NCI-H82 treated with DMSO at 0.1 percent for 48 hours (cell line): ENCODE results near the gene RHOG.
A peak's percentile ranks its signal among the peaks of the same experiment; 100 is the strongest.

Experiments
- DNase-seq: peaks from one replicate; lab custom pipeline; 2025; ENCODE audit not compliant: unreplicated experiment; lab: John Stamatoyannopoulos, UW

The RHOG gene

DNA sequence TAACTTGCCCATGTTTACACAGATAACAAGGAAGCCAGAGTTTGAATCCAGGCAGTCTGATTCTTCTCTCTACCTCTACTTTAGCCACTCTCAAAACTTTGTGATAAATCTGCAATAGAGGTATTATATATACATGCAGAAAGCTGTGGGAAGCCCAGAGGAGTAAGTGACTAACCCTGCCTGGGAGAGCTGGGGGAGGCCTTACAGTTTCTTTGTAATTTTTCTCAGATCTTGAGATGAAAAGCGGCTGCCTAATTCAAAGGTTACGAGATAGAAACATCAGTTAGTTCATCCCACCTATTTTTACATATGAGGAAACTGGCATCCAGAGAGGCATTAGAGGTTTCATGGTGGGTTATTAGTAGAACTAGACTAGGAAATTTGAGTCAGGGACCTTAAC is 19.6 kb upstream of the RHOG start:
- DNase-seq = no peak

DNA sequence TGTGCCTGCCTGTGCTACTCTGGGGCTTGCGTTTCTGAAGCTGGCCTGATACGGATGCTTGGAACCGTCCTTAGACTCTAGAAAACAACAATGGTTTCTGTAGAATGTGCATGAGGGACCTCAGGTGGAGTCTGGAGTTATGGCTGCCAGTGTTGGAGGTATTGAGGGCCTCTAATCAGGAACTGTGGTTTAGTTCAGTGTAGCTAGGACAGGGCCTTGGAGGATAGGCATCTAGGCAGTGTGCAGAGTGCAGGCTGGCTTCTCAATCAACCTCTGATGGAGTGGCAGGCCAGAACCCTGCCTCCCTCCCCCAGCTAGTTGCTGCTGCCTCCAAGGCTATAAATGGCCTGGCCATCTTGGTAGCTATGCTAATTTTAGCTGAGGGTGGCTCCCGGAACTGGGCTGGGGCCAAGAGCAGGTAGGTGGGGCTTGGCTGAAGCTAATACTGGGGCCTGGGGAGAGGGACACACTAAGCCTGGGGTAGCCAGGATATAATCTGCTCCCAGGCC is 18.7 kb upstream of the RHOG start:
- no peak for DNase-seq

DNA sequence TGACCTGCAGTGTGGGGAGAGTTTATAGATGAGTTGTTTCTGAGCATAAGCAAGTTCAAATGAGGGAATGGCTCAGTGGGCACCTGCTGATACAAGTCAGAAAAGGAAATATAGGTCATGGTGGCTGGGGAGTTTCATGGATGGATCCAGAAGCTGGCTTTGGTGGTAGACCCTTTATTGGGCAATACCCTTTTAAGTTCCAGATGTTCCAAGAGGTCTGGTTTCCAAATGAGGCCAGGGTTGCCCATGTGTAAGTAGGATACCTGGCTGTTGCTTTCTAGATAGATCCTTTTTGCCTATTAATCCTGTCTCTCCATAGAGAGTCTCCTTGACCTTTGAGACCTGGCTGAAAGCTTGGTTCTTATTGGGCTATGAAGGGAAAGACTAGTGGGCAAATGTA is 16.9 kb upstream of the RHOG start:
- no peak for DNase-seq

DNA sequence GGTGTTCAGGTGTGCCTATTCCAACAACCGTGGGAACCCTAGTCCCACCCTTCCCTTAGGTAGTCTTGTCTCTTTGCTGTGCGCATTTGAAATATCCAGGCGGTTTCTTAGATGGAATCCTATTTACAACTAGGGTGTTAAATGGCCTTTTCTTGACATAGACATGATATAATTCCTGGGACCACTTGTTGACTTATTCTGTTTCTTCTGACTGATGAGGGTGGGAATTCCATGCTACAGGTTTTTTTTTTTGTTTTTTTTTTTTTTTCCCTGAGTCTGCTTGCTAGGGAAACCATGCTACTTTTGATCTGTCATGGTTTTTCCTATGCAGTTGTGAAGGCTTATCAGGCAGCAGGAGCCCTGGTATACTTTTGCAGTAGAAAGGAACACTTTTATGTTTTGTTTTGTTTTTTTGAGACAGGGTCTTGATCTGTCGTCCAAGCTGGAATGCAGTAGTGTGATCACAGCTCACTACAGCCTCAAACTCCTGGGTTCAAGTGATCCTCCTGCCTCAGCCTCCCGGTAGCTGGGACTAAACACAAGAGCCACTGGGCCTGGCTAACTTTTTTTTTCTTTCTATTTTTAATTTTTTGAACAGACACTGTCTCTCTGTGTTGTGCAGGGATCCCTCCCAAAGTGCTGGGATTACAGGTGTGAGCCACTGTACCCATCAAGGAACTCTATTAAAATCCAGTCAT is 16.2 kb upstream of the RHOG start:
- no peak for DNase-seq

DNA sequence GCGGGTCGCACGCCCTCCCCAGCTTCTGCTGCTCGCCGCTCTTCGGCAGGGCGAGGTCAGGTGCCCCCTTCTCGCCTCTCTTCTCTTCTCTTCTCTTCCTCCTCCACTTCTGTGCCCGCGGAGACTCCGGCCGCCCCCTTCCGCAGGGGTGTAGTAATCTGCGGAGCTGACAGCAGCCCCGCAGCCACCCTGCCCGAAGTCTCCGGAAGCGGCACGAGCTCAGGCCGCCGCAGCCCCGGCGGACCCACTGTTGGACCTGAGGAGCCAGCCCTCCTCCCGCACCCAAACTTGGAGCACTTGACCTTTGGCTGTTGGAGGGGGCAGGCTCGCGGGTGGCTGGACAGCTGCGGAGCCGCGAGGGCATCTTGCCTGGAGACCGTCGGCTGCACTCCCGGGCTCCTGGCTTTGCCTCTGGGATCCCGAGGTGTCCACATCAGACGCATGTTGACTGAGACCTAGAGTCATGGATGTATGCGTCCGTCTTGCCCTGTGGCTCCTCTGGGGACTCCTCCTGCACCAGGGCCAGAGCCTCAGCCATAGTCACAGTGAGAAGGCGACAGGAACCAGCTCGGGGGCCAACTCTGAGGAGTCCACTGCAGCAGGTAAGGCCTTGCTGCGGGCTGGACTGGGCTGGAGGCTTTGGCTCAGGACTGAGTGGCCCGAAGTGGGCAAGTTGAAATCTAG is 15.2 kb upstream of the RHOG start:
- no peak for DNase-seq

DNA sequence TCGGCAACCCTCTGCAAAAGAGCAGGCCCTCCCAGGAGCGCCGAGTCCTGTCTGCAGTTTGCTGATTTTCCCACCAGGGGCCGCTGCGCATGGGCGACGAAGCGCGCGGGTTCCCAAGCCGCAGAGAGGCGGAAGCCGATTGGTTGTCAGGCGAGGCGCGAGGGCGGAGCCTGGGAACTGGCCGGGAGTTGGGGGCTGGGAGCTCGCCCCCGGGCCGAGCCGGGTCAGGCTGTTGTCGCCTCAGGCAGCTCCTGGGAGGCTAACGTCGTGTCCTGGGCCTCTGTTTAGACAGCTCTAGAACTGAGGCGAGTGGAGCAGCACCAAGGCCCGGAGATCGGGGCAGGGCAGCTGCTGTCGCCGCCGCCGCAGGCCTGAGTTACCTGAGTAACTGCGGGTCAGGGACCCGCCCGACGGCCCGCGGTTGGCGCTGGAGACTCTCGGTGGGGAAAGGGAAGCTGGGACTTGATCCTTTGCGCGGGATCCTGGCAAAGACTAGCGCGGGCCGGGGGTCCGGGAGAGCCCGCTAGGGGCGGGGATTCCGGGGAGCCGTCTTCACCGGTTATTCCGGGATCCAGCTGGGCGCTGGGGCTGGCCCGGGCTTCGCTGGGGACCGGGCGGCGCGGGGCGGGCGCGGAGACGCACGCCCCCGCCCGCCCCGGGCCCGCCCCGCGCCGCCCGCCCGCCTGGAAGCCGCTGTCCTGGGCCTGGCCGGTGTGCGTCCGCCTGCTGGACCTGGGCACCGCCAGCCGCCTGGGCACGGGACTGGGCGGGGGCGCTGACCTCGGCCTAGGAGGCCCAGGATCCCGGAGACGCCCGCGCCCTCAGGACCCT is 14.4 kb upstream of the RHOG start, which contains the start of gene STIM1:
STIM1 (plus strand) TSS at position 688 of the 831 bp plus-strand sequence. CDS start 607 bp downstream, outside the sequence.
- peak; percentile 67 for DNase-seq

DNA sequence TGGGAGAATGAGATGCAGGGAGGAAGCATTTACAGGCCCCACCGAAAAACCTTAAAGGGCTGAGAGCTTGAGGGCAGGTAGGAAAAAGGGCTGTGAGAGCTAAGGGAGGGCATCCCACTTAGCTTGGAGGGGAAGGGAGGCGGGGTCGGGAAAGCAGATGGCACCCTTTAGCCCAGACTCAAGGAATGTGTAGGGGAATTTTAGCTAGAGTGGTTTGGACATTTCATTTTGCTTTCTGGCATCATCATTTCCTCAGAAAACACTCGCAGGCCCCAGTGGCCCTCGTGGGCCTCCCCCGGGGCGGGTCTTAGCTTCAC is 13.9 kb upstream of the RHOG start:
- no peak for DNase-seq

DNA sequence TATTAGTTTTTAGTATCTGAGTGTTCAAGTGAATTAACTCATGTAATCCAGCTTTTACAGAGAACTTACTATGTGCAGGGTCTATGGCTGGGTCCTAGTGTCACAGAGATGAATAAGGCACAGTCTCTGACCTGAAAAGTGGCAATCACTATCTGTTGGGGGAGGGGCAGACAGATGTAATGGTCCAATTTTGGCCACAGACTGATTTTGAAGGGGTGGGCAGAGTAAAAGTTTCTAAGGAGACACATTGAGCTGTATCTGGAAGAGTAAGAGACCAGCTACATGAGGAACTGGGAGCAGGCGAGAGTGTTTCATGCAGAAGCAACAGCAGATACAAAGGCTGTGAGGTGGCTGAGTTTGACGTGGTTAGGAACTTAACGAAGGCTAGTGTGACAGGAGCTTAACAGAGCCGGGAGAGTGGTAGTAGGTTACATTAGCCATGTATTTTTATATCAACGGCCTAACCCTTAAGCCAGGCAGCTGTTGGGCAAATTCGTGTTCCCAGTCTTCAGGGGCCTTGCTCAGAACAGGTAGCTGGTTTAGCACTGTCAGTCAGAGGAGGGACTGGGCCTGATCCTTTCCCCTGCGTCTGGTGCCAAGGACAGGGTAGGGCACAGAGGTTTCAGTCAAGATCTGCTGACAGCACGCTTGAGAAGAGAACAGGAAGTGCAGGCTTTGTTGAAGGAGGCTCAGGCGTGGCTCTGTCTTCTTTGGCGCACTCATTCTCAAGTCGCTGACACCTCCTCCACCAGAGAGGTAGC is 13.3 kb upstream of the RHOG start:
- no peak for DNase-seq

DNA sequence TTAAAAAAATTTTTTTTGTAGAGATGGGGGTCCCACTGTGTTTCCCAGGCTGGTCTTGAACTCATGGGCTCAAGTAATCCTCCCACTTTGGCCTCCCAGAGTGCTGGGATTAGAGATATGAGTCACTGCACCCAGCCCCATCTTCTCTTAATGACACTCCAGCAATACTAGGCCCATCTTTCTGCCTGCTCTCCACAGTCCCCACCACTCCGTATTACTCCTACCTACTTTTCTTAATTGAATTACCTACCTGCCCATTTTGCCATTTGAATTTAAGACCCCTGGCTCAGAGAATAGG is 12.7 kb upstream of the RHOG start:
- no peak for DNase-seq

DNA sequence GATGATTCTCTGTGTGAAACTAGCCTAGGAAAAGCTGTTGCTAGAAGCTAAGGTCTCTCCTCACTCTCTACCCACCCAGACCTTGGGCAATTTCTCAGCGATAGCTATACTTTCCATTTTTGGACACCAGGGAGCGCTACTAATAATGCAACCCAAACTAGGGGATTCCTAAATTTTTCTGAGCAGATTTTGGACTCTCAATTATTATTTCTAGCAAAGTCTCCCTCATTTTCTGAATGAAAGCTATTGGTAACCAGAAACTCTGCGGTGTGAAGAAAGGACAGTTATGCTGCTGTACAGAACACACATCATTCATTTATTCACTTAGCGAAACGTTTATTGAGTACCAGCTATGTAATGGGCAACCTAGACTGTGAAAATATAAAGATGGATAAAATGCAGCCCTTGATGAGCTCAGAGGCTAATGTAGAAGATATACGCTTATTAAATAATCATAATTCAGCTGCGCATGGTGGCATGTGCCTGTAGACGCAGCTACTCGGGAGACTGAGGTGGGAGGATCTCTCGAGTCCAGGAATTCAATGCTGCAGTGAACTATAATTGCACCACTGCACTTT is 8.6 kb upstream of the RHOG start:
- DNase-seq = peak; percentile 4

DNA sequence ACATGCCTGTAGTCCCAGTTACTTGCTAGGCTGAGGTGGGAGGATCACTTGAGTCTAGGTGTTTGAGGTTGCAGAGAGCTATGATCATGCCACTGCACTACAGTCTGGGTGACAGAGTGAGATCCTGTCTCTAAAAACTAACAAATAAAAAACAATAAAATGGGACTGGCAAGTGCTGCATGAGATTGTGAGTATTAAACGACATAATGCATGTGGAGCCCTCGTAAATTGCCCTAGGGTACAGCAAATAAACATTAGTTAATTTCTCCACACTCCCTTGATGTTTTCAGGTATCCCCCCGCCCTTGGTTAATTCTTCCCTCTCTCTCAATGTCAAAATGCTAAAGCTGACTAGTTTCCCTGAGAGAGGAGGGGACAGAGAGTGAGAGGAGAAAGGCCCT is 4.9 kb upstream of the RHOG start:
- DNase-seq = no peak

DNA sequence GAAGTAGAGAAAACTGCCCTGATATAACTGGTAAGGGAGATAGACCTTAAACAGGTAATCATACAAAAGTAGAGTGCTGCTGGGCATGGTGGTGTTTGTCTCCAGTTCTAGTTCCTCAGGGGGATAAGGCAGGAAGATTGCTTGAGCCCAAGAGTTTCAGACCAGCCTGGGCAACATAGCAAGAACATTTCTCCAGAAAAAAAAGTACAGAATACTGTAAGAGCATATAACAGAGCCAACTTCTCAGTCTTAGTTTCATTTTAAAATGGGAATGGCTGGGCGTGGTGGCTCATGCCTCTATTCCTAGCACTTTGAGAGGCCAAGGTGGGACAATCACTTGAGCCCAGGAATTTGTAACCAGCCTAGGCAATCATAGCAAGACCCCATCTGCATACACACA is 4.5 kb upstream of the RHOG start:
- DNase-seq = no peak

DNA sequence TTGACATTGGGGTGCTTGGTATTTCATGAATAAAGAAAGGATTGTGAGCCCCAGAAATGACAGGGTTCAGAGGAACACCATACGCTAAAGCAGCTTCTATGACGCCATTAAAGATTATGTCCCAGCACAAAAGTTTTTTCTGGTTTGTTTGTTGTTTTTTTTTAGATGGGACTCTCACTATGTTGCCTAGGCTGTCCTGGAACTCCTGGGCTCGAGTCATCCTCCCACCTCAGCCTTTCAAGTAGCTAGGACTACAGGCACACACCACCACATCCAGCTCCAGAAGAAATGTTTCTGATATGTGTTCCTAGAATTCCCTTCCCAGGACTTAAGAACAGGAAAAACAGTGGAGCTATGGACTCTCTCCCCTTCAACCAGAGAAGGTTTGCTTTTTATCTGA is 2.6 kb upstream of the RHOG start:
- DNase-seq = no peak

DNA sequence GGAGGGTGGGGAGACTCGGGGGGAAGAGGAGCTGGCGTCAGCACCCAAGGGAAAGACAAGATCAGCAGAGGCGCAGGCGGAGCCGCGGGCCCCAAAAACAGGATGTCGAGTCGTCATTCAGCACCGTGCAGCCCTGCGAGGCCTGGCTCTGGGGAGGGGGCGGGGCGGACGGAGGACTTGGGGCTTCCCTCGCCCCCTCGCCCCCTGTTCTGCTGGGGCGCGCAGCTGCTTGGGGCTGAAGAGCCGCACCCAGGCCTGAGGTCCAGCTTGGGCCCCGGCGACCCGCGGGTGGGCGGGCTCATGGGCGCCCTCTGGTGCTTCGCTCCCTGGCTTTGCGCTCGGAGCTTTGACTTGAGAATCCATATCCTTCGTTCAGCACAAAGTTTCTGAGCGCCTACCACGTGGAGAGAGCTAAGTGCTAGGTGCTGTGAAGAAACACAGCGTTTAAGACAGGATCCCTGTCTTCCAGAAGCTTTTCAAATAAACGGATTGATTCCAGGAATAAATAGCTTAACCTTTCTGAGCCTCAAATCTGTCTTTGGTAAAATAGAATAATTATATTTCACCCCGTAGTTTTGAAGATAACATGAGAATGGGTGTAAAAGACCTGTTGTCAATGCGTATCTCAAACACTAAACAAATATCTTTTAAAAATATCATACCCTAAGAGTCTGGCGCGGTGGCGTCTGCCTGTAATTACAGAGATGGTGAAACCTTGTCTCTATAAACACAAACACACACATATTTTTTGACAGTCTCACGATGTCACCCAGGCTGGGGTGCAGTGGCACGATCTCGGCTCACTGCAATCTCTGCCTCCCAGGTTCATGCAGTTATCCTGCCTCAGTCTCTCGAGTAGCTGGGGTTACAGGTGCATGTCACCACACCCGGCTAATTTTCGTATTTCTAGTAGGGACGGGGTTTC is 929 bp upstream of the RHOG start:
- peak; percentile 10 for DNase-seq

DNA sequence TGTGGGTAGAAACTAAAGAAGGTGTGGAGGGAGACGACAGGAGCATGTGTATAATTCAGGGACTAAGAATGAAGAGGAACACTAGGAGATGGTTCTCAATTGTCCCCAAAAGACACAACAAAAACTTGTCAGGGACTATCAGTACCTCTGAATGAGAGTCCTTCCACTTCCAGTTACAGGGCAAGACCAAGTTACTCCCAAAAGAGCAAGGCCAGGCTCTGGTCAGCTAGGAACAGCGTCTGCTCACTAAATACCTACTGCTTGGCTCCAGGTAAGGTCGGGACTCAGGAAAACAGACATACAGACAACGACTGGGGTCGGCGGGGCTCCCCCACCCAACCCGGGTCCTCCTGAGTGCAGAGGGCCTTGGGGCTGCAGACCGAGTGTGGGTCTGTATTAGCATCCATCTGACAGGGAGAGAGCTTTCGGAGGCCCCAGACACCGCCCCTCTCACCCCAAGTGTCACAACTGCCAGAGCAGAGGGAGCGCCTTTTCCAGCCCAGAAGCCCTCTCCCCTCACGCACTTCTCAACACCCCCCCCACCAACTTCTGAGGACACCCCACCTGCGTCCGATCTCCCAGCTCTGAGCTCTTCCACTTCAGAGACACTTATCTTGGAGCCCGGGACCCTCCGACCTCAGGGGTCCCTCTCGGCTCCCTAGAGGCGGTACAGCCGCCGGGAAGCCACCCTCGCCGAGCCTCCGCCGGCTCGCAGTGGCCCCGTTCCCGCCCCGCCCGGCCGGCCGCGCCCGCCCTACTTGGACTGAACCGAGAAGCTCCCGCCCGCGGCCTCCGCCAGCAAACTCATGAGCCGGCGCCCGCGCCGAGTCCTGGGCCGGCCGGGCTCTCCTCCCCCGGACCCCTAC is 522 bp downstream of the RHOG start:
- DNase-seq = no peak

DNA sequence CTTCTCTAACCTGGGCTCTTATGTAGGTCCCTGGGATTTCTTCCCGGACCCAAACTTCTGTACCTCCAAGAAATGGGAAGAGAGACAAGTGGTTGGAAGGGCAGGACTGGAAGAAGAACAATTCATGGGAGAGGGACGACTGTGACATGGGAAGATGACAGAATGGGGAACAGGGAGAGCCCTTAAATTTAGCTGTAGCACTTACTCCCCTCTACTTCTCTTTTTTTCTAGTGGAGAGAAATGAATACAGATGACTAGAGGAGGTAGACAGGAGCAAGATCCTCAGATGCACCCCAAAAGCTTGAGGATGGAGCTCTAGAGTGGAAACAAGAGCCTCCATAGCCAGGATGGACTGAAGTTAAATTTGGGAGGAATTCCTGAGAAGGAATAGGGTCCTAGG is 2.3 kb downstream of the RHOG start:
- no peak for DNase-seq

DNA sequence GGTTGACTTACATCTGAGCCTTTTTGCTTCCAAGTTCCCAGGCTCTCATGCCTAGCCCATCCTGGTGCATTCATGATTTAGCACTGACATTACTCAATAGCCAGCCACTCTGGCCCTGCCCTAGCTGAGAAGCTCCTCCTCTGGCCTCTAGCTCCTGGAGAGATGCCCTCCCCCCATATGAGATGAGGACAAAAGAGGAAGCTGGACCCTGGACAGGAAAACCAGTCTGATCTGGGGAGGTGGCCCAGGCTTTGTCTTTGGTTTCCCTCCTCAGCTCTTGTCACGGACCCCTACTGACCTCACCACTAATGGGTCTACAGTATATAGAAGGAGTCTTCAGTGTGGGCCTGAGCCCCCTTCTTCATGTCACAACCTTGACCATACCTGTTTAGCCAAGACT is 3.0 kb downstream of the RHOG start:
- DNase-seq = no peak

DNA sequence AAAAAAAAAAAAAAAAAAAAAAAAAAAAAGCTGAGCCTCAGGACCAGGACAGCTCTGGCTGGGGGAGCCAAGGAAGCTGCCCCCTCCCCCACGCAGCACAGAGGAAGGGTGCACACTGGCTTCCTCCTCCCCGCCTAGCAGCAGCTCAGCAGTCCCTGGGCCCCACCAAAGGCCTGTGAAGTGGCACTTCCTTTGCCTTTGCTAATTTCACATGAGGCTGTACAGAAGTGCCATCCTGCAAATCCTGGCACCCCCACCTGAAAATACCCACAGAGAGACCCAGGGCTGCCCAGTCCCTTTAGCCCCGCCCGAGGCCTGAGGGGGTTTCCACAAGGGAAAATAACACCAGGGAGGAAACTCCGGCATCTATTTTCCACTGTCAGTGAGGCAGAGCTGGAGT is 3.9 kb downstream of the RHOG start:
- DNase-seq = no peak

DNA sequence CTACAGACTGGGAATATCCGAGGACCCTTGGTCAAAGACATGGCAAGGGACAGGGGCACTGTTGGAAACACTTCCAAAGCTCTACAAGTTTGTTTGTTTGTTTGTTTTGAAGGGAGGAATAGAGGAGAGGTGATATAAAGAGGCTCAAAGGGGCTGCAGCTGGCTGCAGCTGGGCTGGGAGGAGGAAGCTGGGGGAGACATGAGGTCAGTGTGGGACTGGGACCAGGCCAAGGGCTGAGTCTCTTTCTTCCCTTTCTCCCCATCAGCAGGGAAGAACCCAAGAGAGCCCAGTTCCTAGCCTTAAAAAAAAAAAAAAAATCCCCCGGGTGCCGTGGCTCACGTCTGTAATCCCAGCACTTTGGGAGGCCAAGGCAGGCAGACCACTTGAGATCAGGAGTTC is 5.0 kb downstream of the RHOG start:
- DNase-seq = no peak
